ENCODE results near the gene METTL9. TPM values are rescaled to one million over a fixed set of nuclear protein-coding genes. Genes with fewer than 3 reads are reported as not detected.
"Not testable (repeated sequence)": the region's sequence is repeated elsewhere in the genome, so short reads cannot be mapped to it uniquely, and the experiment has no call there.

METTL9 gene
- total RNA-seq, 4 donors from 2014 or later: 128 to 162 (median 140) TPM

GRCh38 chr16:21683184-21683583 is 83.8 kb downstream of the METTL9 start:
- DNase-seq (ENCODE audit: low spot score in 2 of 2): no peak
- intact Hi-C loops (cut with DNase I; ENCODE audit: low total_unique reads): no loop called here
- no peak overlapping the region for H3K4me3 ChIP-seq (ENCODE audit: low read depth, poor library complexity, severe bottlenecking)
- TF ChIP-seq POLR2A (IDR thresholded peaks at IDR 0.05): no peak
- TF ChIP-seq CTCF (IDR thresholded peaks at IDR 0.05): no peak
- WGBS, 2 donors: 85 to 86% methylated on average over 3 of the region's 3 CpGs

- no peak for TF ChIP-seq CTCF (IDR thresholded peaks at IDR 0.05)
- TF ChIP-seq POLR2A (IDR thresholded peaks at IDR 0.05): no peak
- intact Hi-C loops (cut with DNase I; ENCODE audit: low total_unique reads): no loop called here
- no peak overlapping the region for H3K4me3 ChIP-seq (ENCODE audit: low read depth, poor library complexity, severe bottlenecking)
- 25 to 27% methylated on average over 6 of the region's 6 CpGs for WGBS, 2 donors
- DNase-seq (ENCODE audit: low spot score in 2 of 2): no peak
These were observed 84.8 kb downstream of the METTL9 start for GRCh38 chr16:21684199-21684598.

- TF ChIP-seq CTCF (IDR thresholded peaks at IDR 0.05) (no peak), POLR2A (IDR thresholded peaks at IDR 0.05) (no peak)
- no peak overlapping the region for H3K4me3 ChIP-seq (ENCODE audit: low read depth, poor library complexity, severe bottlenecking)
- intact Hi-C loops (cut with DNase I; ENCODE audit: low total_unique reads): no loop called here
- WGBS, 2 donors: 55 to 58% methylated on average over 14 of the region's 14 CpGs
- no peak for DNase-seq (ENCODE audit: low spot score in 2 of 2)
These were observed 85.7 kb downstream of the METTL9 start for GRCh38 chr16:21685034-21685455.

GRCh38 chr16:21689107-21689506 is 89.7 kb downstream of the METTL9 start:
- no peak for DNase-seq (ENCODE audit: low spot score in 2 of 2)
- WGBS, 2 donors: 66 to 71% methylated on average over 4 of the region's 4 CpGs
- no peak for TF ChIP-seq CTCF (IDR thresholded peaks at IDR 0.05)
- intact Hi-C loops (cut with DNase I; ENCODE audit: low total_unique reads): no loop called here
- H3K4me3 ChIP-seq (ENCODE audit: low read depth, poor library complexity, severe bottlenecking): no peak overlapping the region

- WGBS, 2 donors: 77 to 80% methylated on average over 4 of the region's 4 CpGs
- intact Hi-C loops (cut with DNase I; ENCODE audit: low total_unique reads); DNase-seq (ENCODE audit: low spot score in 2 of 2); H3K4me3 ChIP-seq (ENCODE audit: low read depth, poor library complexity, severe bottlenecking): not testable (repeated sequence)
These were observed 91.6 kb downstream of the METTL9 start for GRCh38 chr16:21690967-21691366.

GRCh38 chr16:21694609-21695008 is 95.2 kb downstream of the METTL9 start:
- TF ChIP-seq POLR2A (IDR thresholded peaks at IDR 0.05) (no peak), CTCF (IDR thresholded peaks at IDR 0.05) (no peak)
- 61 to 64% methylated on average over 4 of the region's 4 CpGs for WGBS, 2 donors
- DNase-seq (ENCODE audit: low spot score in 2 of 2): no peak
- intact Hi-C loops (cut with DNase I; ENCODE audit: low total_unique reads): no loop called here
- H3K4me3 ChIP-seq (ENCODE audit: low read depth, poor library complexity, severe bottlenecking): no peak overlapping the region
